T-helper 1 cell treated with Interleukin-12 subunit alpha and Interleukin-12 subunit beta and Interleukin-4 antibody, amounts not matched to agents 30 ng/mL and 1 ng/mL, for 36 hours (primary cell): ENCODE results near the gene FXR1. TPM values are rescaled to one million over a fixed set of nuclear protein-coding genes. Genes with fewer than 3 reads are reported as not detected.

Experiments
- intact Hi-C: fragments of 100-400 bp; cut with micrococcal nuclease; formaldehyde crosslinking; loops from one replicate; pipeline ENCODE4 v1.15.1; 2024
- total RNA-seq: library from RNA; stranded (reverse); gene quantifications from 2 replicates; pipeline ENCODE4 v1.2.3, GENCODE V29; 2022

FXR1 gene
- total RNA-seq, 1 donor from 2014 or later, result 121 TPM

- intact Hi-C loops, result no loop called here
These were observed 20.3 kb downstream of the FXR1 start for GRCh38 chr3:180932819-180933218.

GRCh38 chr3:180934638-180935037, 22.2 kb downstream of the FXR1 start:
- intact Hi-C loops, result no loop called here

GRCh38 chr3:180940826-180941225, 28.4 kb downstream of the FXR1 start:
- intact Hi-C loops, result no loop called here

GRCh38 chr3:180947761-180948390, 35.4 kb downstream of the FXR1 start:
- intact Hi-C loops, result no loop called here

- intact Hi-C loops, result loop anchor here (1.0 kb wide), 1 partner anchor 14 kb away; no protein-coding TSS in a partner anchor
These were observed 47.2 kb downstream of the FXR1 start for GRCh38 chr3:180959691-180960090.

- intact Hi-C loops, result no loop called here
These were observed 48.6 kb downstream of the FXR1 start for GRCh38 chr3:180961087-180961486.

GRCh38 chr3:180961552-180961951, 49.1 kb downstream of the FXR1 start:
- intact Hi-C loops, result no loop called here

GRCh38 chr3:180962530-180962929, 50.1 kb downstream of the FXR1 start:
- intact Hi-C loops, result no loop called here

GRCh38 chr3:180970931-180971330, 58.5 kb downstream of the FXR1 start:
- intact Hi-C loops, result no loop called here

GRCh38 chr3:180973543-180973942, 61.1 kb downstream of the FXR1 start:
- intact Hi-C loops, result loop anchor here (1.0 to 2.0 kb wide), 2 partner anchors 14 to 15 kb away; partner anchors contain the start of gene DNAJC19

GRCh38 chr3:180974286-180974685, 61.8 kb downstream of the FXR1 start:
- intact Hi-C loops, result no loop called here

- intact Hi-C loops, result no loop called here
These were observed 65.0 kb downstream of the FXR1 start for GRCh38 chr3:180977498-180977897.

GRCh38 chr3:180979961-180980360, 67.5 kb downstream of the FXR1 start:
- intact Hi-C loops, result loop anchor here (10.0 kb wide), 2 partner anchors 1525 to 1655 kb away; partner anchors contain the start of genes GNB4 and ZNF639

- intact Hi-C loops, result loop anchor here (10.0 kb wide), 2 partner anchors 1526 to 1656 kb away; partner anchors contain the start of genes GNB4 and ZNF639
These were observed 68.1 kb downstream of the FXR1 start for GRCh38 chr3:180980611-180981010.

GRCh38 chr3:180981912-180982311, 69.4 kb downstream of the FXR1 start:
- intact Hi-C loops, result loop anchor here (10.0 kb wide), 2 partner anchors 1527 to 1657 kb away; partner anchors contain the start of genes GNB4 and ZNF639

- intact Hi-C loops, result loop anchor here (10.0 kb wide), 2 partner anchors 1528 to 1658 kb away; partner anchors contain the start of genes GNB4 and ZNF639
These were observed 70.7 kb downstream of the FXR1 start for GRCh38 chr3:180983136-180983535.

GRCh38 chr3:180986366-180986765, 73.9 kb downstream of the FXR1 start:
- intact Hi-C loops, result loop anchor here (5.0 to 10.0 kb wide), 7 partner anchors 304 to 1839 kb away; partner anchors contain the start of genes GNB4, PEX5L, PIK3CA and USP13

GRCh38 chr3:180987344-180987743, 74.9 kb downstream of the FXR1 start:
- intact Hi-C loops, result loop anchor here (5.0 to 10.0 kb wide), 7 partner anchors 305 to 1840 kb away; partner anchors contain the start of genes GNB4, PEX5L, PIK3CA and USP13

- intact Hi-C loops, result loop anchor here (1.0 to 10.0 kb wide), 14 partner anchors 17 to 1842 kb away; partner anchors contain the start of genes ACTL6A, FXR1, GNB4 and MFN1
These were observed 77.1 kb downstream of the FXR1 start, which contains the start of gene DNAJC19 for GRCh38 chr3:180989291-180990163. TSS of gene DNAJC19 (minus strand) at chr3:180989736. CDS start at chr3:180989602, 134 bp downstream.

GRCh38 chr3:180990505-180990904, 78.0 kb downstream of the FXR1 start:
- intact Hi-C loops, result no loop called here

GRCh38 chr3:180996415-180996932, 84.0 kb downstream of the FXR1 start:
- intact Hi-C loops, result no loop called here
